Endothelial cell of umbilical vein (primary cell): Measurements from ENCODE around the gene MAPK8.

Experiments used
- CTCF ChIP-seq, 2 donors: IDR thresholded peaks; 1 replicate in 1 of 2; 2 replicates in 1 of 2; pipeline ENCODE4 v1.5.1; 2011; ENCODE audit warnings: low read length in 2 of 2, mild to moderate bottlenecking in 2 of 2, moderate library complexity in 2 of 2, control low read depth in 1 of 2, inconsistent platforms in 1 of 2, low read depth in 1 of 2; ENCODE audit not compliant: insufficient read depth in 1 of 2; ENCODE audit errors: extremely low read depth in 1 of 2
- EZH2 ChIP-seq: IDR thresholded peaks from 2 replicates; pipeline ENCODE4 v1.6.1; 2012; ENCODE audit warnings: borderline replicate concordance, low read depth, mild to moderate bottlenecking, moderate library complexity, low read length, inconsistent platforms; ENCODE audit not compliant: severe bottlenecking
- GATA2 ChIP-seq: IDR thresholded peaks from 2 replicates; pipeline ENCODE4 v1.7.0; 2011; ENCODE audit warnings: low read depth, mild to moderate bottlenecking, moderate library complexity, mixed read lengths, low read length; ENCODE audit not compliant: insufficient read length, insufficient read depth
- JUN ChIP-seq: IDR thresholded peaks from 2 replicates; pipeline ENCODE4 v1.6.1; 2011; ENCODE audit warnings: borderline replicate concordance, low read depth; ENCODE audit not compliant: insufficient read length, insufficient read depth
- MYC ChIP-seq: IDR thresholded peaks from one replicate; pipeline ENCODE4 v1.6.1; 2011; ENCODE audit warnings: mild to moderate bottlenecking, low read depth, low read length
- POLR2A ChIP-seq: IDR thresholded peaks from 2 replicates; pipeline ENCODE4 v1.6.1; 2012; ENCODE audit warnings: low read depth, mild to moderate bottlenecking, control low read depth, low read length
- POLR2AphosphoS5 ChIP-seq: IDR thresholded peaks from 2 replicates; pipeline ENCODE4 v1.6.1; 2012; ENCODE audit warnings: low read depth, mild to moderate bottlenecking, control low read depth, low read length, moderate library complexity; ENCODE audit not compliant: insufficient read depth
- TF ChIP-seq, protein P1 (sequence below): IDR thresholded peaks from 2 replicates; pipeline ENCODE4 v1.6.1; 2011; ENCODE audit not compliant: insufficient read depth, insufficient read length

DNA sequence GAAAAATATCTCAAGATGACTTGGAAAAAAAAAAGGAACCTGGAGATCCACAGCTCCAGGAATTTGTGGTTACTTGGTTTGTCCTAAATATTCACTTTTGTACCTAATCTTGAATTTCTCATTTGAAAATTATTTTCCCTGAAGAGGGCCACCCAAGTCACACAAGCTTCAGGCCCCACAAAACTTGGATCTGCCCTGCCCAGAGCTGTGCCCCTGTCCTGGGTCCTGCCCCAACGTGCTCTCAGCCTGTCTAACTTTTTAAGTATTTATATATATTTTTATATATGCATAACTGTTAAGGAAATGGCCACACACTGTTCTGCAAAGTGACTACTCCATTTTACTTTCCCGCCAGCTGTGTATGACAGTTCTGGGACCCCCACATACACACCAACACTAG, 174.9 kb downstream of the MAPK8 start:
- TF ChIP-seq MYC (no peak), CTCF (IDR thresholded peaks at IDR 0.05; ENCODE audit: extremely low read depth in 1 of 2, insufficient read depth in 1 of 2, low read depth in 1 of 2, low read length in 2 of 2) (no peak), POLR2A (no peak), GATA2 (no peak), EZH2 (no peak), JUN (no peak), POLR2AphosphoS5 (no peak)
- TF ChIP-seq, protein P1, sequence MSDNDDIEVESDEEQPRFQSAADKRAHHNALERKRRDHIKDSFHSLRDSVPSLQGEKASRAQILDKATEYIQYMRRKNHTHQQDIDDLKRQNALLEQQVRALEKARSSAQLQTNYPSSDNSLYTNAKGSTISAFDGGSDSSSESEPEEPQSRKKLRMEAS, result no peak
